ENCODE measurements around the gene DDX47. TPM values are rescaled to one million over a fixed set of nuclear protein-coding genes. Genes with fewer than 3 reads are reported as not detected.
A peak's percentile ranks its signal among the peaks of the same experiment; 100 is the strongest.

DDX47 gene
- total and polyA plus RNA-seq, 9 of the 15 experiments (the other 6 are each of a cell fraction or from before 2014, with no cell fraction given): 39.4 to 186 (median 64.4) TPM

DNA sequence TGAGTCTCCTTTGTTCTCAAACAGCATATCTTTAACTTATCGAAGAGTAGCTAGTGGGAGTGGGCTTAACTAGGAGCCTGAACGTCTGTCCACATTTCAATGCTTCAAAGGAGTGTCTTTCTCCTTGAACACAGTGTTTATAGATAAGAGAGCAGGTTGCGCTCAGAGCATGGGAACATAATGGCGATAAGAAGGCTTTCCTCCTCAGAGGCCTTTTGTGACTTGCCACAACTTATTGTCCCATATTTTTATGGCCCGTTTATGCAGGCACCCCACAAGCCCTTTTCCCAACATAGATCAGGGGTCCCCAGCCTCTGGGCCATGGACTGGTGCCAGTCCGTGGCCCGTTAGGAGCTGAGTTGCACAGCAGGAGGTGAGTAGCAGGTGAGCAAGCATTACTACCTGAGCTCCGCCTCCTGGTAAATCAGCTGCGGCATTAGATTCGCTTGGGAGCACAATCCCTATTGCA lies 2.6 kb upstream of the DDX47 start:
- Histone ChIP-seq H3K27me3 (ENCODE audit: control insufficient read depth in 2 of 2, insufficient read depth in 2 of 2, low read length in 2 of 2) (no peaks in the 10 kb centered on the region), H2AFZ (ENCODE audit: low read depth, low read length) (peak overlapping the region; percentile 42), H3K9ac (ENCODE audit: insufficient read depth in 1 of 2, low read depth in 2 of 2, low read length in 2 of 2) (no peak overlapping the region), H3K27ac (ENCODE audit: extremely low read depth, low read depth, low read length) (peak overlapping the region; percentile 10; the same call in 1 of the 3 replicates), H3K4me1 (replicated peaks in 1 of 2; ENCODE audit: control insufficient read depth in 2 of 2, insufficient read depth in 2 of 2, low read length in 2 of 2) (peaks cover 11 to 23% of the 10 kb centered on the region in 2 experiments; a peak in 4 of 5 replicates), H3K36me3 (ENCODE audit: control insufficient read depth, insufficient read depth, low read length) (peaks cover 9% of the 10 kb centered on the region; the same call in 2 of the 3 replicates), H3K79me2 (ENCODE audit: control insufficient read depth, insufficient read depth, low read length) (peaks cover 25% of the 10 kb centered on the region), H3K4me2 (ENCODE audit: insufficient read depth, low read length) (peak overlapping the region; percentile 35), H3K4me3 (no peak overlapping the region), H3K9me3 (replicated peaks; ENCODE audit: control insufficient read depth, insufficient read depth, low read depth, low read length) (no peaks in the 10 kb centered on the region), H3K9me1 (ENCODE audit: control insufficient read depth, insufficient read depth, low read length) (no peaks in the 10 kb centered on the region), H4K20me1 (replicated peaks; ENCODE audit: control insufficient read depth, insufficient read depth, low read length) (no peaks in the 10 kb centered on the region)
- DNase-seq (ENCODE audit: extremely low read depth in 1 of 4, low spot score in 3 of 4): peak in 1 of 4 experiments; percentile 63
- in situ Hi-C loops (cut with MboI): no loop called here
- intact Hi-C loops (cut with micrococcal nuclease): no loop called here
- ChIA-PET POLR2A (interaction anchor here (0.6 to 1.2 kb wide), 3 partner anchors 19 to 63 kb away, joined by 3 to 4 read pairs (median 3); no protein-coding TSS in a partner anchor), CTCF (ENCODE audit: low intra/inter-chr PET ratio) (no interaction called here)
- BruUV-seq (replicated peaks): no TSS peak
- FAIRE-seq: no peak
- 15% methylated on average over 10 of the region's 10 CpGs for WGBS (ENCODE audit: insufficient coverage, low coverage, missing lambda C conversion rate)
- no peak for ATAC-seq
- TF ChIP-seq POLR2B (IDR thresholded peaks at IDR 0.05; ENCODE audit: low read depth, partially characterized antibody): no peak
- no peak for TF ChIP-seq DDX20 (tag; IDR thresholded peaks at IDR 0.05; ENCODE audit: low read depth)
- no peak for TF ChIP-seq FOXJ2 (tag; IDR thresholded peaks at IDR 0.05)
- no peak for TF ChIP-seq MIER1 (IDR thresholded peaks at IDR 0.05; ENCODE audit: low read depth)
- no peak for TF ChIP-seq SIRT6 (IDR thresholded peaks at IDR 0.05; ENCODE audit: low read depth, low read length)
- no peak for TF ChIP-seq CCAR2 (IDR thresholded peaks at IDR 0.05; ENCODE audit: low read depth, low read length)
- no peak for TF ChIP-seq ZBTB1 (CRISPR knock-in tag; IDR thresholded peaks at IDR 0.05; ENCODE audit: borderline replicate concordance, low read depth)
- no peak for TF ChIP-seq TRIM28 (IDR thresholded peaks at IDR 0.05)
- TF ChIP-seq SMARCA4 (IDR thresholded peaks at IDR 0.05): 0 out of 2 replicates have a peak, but pooled peaks have one; percentile 11
- no peak for TF ChIP-seq NR2C1 (IDR thresholded peaks at IDR 0.05)
- TF ChIP-seq NR2C1 (tag; IDR thresholded peaks at IDR 0.05): no peak
- TF ChIP-seq GATAD2B (IDR thresholded peaks at IDR 0.05; ENCODE audit: borderline replicate concordance): no peak
- TF ChIP-seq SRSF1 (IDR thresholded peaks at IDR 0.05; ENCODE audit: low read depth, low read length): no peak
- TF ChIP-seq NELFE (IDR thresholded peaks at IDR 0.05; ENCODE audit: insufficient read depth, insufficient read length): no peak
- TF ChIP-seq, protein P1, sequence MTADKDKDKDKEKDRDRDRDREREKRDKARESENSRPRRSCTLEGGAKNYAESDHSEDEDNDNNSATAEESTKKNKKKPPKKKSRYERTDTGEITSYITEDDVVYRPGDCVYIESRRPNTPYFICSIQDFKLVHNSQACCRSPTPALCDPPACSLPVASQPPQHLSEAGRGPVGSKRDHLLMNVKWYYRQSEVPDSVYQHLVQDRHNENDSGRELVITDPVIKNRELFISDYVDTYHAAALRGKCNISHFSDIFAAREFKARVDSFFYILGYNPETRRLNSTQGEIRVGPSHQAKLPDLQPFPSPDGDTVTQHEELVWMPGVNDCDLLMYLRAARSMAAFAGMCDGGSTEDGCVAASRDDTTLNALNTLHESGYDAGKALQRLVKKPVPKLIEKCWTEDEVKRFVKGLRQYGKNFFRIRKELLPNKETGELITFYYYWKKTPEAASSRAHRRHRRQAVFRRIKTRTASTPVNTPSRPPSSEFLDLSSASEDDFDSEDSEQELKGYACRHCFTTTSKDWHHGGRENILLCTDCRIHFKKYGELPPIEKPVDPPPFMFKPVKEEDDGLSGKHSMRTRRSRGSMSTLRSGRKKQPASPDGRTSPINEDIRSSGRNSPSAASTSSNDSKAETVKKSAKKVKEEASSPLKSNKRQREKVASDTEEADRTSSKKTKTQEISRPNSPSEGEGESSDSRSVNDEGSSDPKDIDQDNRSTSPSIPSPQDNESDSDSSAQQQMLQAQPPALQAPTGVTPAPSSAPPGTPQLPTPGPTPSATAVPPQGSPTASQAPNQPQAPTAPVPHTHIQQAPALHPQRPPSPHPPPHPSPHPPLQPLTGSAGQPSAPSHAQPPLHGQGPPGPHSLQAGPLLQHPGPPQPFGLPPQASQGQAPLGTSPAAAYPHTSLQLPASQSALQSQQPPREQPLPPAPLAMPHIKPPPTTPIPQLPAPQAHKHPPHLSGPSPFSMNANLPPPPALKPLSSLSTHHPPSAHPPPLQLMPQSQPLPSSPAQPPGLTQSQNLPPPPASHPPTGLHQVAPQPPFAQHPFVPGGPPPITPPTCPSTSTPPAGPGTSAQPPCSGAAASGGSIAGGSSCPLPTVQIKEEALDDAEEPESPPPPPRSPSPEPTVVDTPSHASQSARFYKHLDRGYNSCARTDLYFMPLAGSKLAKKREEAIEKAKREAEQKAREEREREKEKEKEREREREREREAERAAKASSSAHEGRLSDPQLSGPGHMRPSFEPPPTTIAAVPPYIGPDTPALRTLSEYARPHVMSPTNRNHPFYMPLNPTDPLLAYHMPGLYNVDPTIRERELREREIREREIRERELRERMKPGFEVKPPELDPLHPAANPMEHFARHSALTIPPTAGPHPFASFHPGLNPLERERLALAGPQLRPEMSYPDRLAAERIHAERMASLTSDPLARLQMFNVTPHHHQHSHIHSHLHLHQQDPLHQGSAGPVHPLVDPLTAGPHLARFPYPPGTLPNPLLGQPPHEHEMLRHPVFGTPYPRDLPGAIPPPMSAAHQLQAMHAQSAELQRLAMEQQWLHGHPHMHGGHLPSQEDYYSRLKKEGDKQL (CRISPR knock-in tag; IDR thresholded peaks at IDR 0.05; ENCODE audit: borderline replicate concordance): no peak
- peak; percentile 28 for TF ChIP-seq CBFA2T2 (conservative IDR thresholded peaks at IDR 0.05)
- TF ChIP-seq HNRNPH1 (optimal IDR thresholded peaks at IDR 0.05; ENCODE audit: low read depth, low read length): no peak
- TF ChIP-seq, protein P2, sequence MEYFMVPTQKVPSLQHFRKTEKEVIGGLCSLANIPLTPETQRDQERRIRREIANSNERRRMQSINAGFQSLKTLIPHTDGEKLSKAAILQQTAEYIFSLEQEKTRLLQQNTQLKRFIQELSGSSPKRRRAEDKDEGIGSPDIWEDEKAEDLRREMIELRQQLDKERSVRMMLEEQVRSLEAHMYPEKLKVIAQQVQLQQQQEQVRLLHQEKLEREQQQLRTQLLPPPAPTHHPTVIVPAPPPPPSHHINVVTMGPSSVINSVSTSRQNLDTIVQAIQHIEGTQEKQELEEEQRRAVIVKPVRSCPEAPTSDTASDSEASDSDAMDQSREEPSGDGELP (CRISPR knock-in tag; IDR thresholded peaks at IDR 0.05; ENCODE audit: borderline replicate concordance): peak; percentile 17; the same call in 1 of the 2 replicates
